HCT116 (cell line): ENCODE results near the gene APBA1. TPM values are rescaled to one million over a fixed set of nuclear protein-coding genes. Genes with fewer than 3 reads are reported as not detected.

Experiments used
- ATAC-seq: fragments of 200-7000 bp; cut with Tn5 transposase; 2 replicates; pipeline ENCODE4 v1.9.1; 2020; ENCODE audit warnings: mild to moderate bottlenecking, moderate library complexity
- BruUV-seq: library from RNA; stranded (reverse); fragments of 400-500 nt; replicated peaks from 2 replicates; lab custom pipeline; 2021; lab: Mats Ljungman, UMichigan
- CTCF ChIA-PET: fragments of 300-600 bp; sonication (Branson Sonifier 250); formaldehyde crosslinking; loops from one replicate; lab custom pipeline; 2021; ENCODE audit warnings: antibody characterized with exemption; lab: Charles Lee
- POLR2A ChIA-PET: fragments of 300-600, 350-600 bp; sonication (Branson Sonifier 250); formaldehyde crosslinking; loops from one replicate; lab custom pipeline; 2021; ENCODE audit warnings: antibody characterized with exemption; lab: Charles Lee
- RAD21 ChIA-PET, 2 experiments: fragments of 300-600 bp; sonication (Branson Sonifier 250); formaldehyde crosslinking; loops; one replicate each; lab custom pipeline; 2023; ENCODE audit warnings: low total read pairs in 2 of 2; ENCODE audit not compliant: uncharacterized antibody in 2 of 2, unreplicated experiment in 2 of 2, low non-redundant PET in 1 of 2; lab: Charles Lee
- DNase-seq: peaks from one replicate; pipeline ENCODE4 v3.0.0-alpha.2; 2010; ENCODE audit warnings: low read depth, low spot score
- H2AFZ ChIP-seq: fragments of 200-600 bp; shearing (Covaris generic), sonication (generic); 2 replicates; pipeline ENCODE4 v1.6.1; 2017; ENCODE audit warnings: low read depth, mixed run types, mixed read lengths, antibody characterized with exemption, low read length; ENCODE audit not compliant: poor library complexity, severe bottlenecking
- H3K27ac ChIP-seq: 2 replicates; pipeline ENCODE4 v1.5.1; 2012; ENCODE audit warnings: low read depth, low read length
- H3K27me3 ChIP-seq: fragments of 200-600 bp; sonication (generic); 2 replicates; pipeline ENCODE4 v1.6.1; 2016; ENCODE audit warnings: mixed run types, low read length, mixed read lengths; ENCODE audit not compliant: insufficient read depth
- H3K36me3 ChIP-seq, 2 experiments: fragments of 200-500 bp in 1 of 2; fragments of 200-600 bp in 1 of 2; sonication (Bioruptor generic) in 1 of 2; sonication (generic) in 1 of 2; 2 replicates each; pipeline versions ENCODE4 v1.5.1 to v1.6.1; 2014 to 2016; ENCODE audit warnings: low read length in 2 of 2, inconsistent platforms in 1 of 2, mixed read lengths in 1 of 2, mixed run types in 1 of 2; ENCODE audit not compliant: insufficient read depth in 2 of 2, control insufficient read depth in 1 of 2
- H3K4me1 ChIP-seq, 2 experiments: fragments of 200-600 bp in 1 of 2; sonication (generic) in 1 of 2; 2 replicates each; pipeline versions ENCODE4 v1.5.1 to v1.6.1; 2012 to 2017; ENCODE audit warnings: low read length in 2 of 2, inconsistent platforms in 1 of 2, mild to moderate bottlenecking in 1 of 2, mixed read lengths in 1 of 2, mixed run types in 1 of 2, moderate library complexity in 1 of 2; ENCODE audit not compliant: insufficient read depth in 2 of 2, control insufficient read depth in 1 of 2
- H3K4me2 ChIP-seq: fragments of 200-600 bp; sonication (generic); 2 replicates; pipeline ENCODE4 v1.6.1; 2017; ENCODE audit warnings: mixed run types, low read length, mixed read lengths
- H3K4me3 ChIP-seq, 2 experiments: fragments of 200-600 bp in 1 of 2; sonication (generic) in 1 of 2; replicated peaks in 1 of 2; 2 replicates each; pipeline ENCODE4 v1.5.1; 2011 to 2016; ENCODE audit warnings: low read length in 2 of 2, control low read depth in 1 of 2, low read depth in 1 of 2, mild to moderate bottlenecking in 1 of 2, mixed read lengths in 1 of 2, mixed run types in 1 of 2
- H3K79me2 ChIP-seq: fragments of 200-600 bp; sonication (generic); 2 replicates; pipeline ENCODE4 v1.6.1; 2017; ENCODE audit warnings: mild to moderate bottlenecking, mixed run types, low read length, moderate library complexity, mixed read lengths; ENCODE audit not compliant: insufficient read depth
- H3K9ac ChIP-seq: fragments of 200-600 bp; sonication (generic); 2 replicates; pipeline ENCODE4 v1.6.1; 2016; ENCODE audit warnings: low read length, mixed read lengths
- H3K9me2 ChIP-seq: fragments of 200-600 bp; sonication (generic), shearing (Covaris generic); 2 replicates; pipeline ENCODE4 v1.6.1; 2017; ENCODE audit warnings: mixed run types, mild to moderate bottlenecking, moderate library complexity; ENCODE audit not compliant: insufficient read depth
- H3K9me3 ChIP-seq, 2 experiments: fragments of 200-500 bp in 1 of 2; fragments of 200-600 bp in 1 of 2; sonication (Bioruptor generic) in 1 of 2; sonication (generic) in 1 of 2; 2 replicates each; pipeline ENCODE4 v1.6.1; 2014 to 2017; ENCODE audit warnings: low read length in 2 of 2, mixed read lengths in 2 of 2, inconsistent platforms in 1 of 2, low read depth in 1 of 2, mild to moderate bottlenecking in 1 of 2, mixed run types in 1 of 2, moderate library complexity in 1 of 2; ENCODE audit not compliant: control insufficient read depth in 1 of 2, insufficient read depth in 1 of 2
- H4K20me1 ChIP-seq: fragments of 200-600 bp; sonication (generic), shearing (Covaris generic); 2 replicates; pipeline ENCODE4 v1.6.1; 2017; ENCODE audit warnings: mixed run types, mild to moderate bottlenecking, moderate library complexity; ENCODE audit not compliant: insufficient read depth
- CBX3 ChIP-seq: IDR thresholded peaks from 2 replicates; pipeline ENCODE4 v1.6.1; 2012; ENCODE audit warnings: low read depth
- CEBPB ChIP-seq: IDR thresholded peaks from 2 replicates; pipeline ENCODE4 v1.6.1; 2012; ENCODE audit warnings: low read depth
- EGR1 ChIP-seq: IDR thresholded peaks from 2 replicates; pipeline ENCODE4 v1.6.1; 2012; ENCODE audit warnings: low read depth
- ELF1 ChIP-seq: IDR thresholded peaks from 2 replicates; pipeline ENCODE4 v1.6.1; 2012; ENCODE audit warnings: low read depth, borderline replicate concordance
- EZH2 ChIP-seq: fragments of 200-600 bp; sonication (generic); IDR thresholded peaks from 2 replicates; pipeline ENCODE4 v1.6.1; 2017; ENCODE audit warnings: antibody characterized with exemption, mixed run types
- EZH2phosphoT487 ChIP-seq: fragments of 200-600 bp; IDR thresholded peaks from 2 replicates; pipeline ENCODE4 v1.6.1; 2018; ENCODE audit warnings: antibody characterized with exemption, borderline replicate concordance
- POLR2A ChIP-seq: IDR thresholded peaks from 2 replicates; pipeline ENCODE4 v1.7.0; 2011; ENCODE audit warnings: borderline replicate concordance; ENCODE audit not compliant: insufficient read depth, insufficient read length; ENCODE audit errors: extremely low read depth
- POLR2AphosphoS5 ChIP-seq: IDR thresholded peaks from 2 replicates; pipeline ENCODE4 v1.6.1; 2011; ENCODE audit warnings: mild to moderate bottlenecking, low read depth, low read length, moderate library complexity
- REST ChIP-seq: IDR thresholded peaks from 2 replicates; pipeline ENCODE4 v1.6.1; 2012; ENCODE audit warnings: low read depth
- SIN3A ChIP-seq: IDR thresholded peaks from 2 replicates; pipeline ENCODE4 v1.6.1; 2012; ENCODE audit warnings: low read depth
- SP1 ChIP-seq: IDR thresholded peaks from 2 replicates; pipeline ENCODE4 v1.6.1; 2012; ENCODE audit warnings: low read depth
- TCF7L2 ChIP-seq: IDR thresholded peaks from 2 replicates; pipeline ENCODE4 v1.7.0; 2011; ENCODE audit warnings: borderline replicate concordance, inconsistent platforms; ENCODE audit not compliant: insufficient read depth, insufficient read length; ENCODE audit errors: extremely low read depth
- ZNF274 ChIP-seq: fragments of 200-500 bp; sonication (Bioruptor generic); IDR thresholded peaks from 2 replicates; pipeline ENCODE4 v1.6.1; 2014; ENCODE audit warnings: mild to moderate bottlenecking, low read depth, low read length, inconsistent platforms
- intact Hi-C: fragments of 100-400 bp; cut with micrococcal nuclease; formaldehyde crosslinking; loops from 2 replicates; pipeline ENCODE4 v1.10.0; 2022
- total RNA-seq: library from RNA; stranded (reverse); gene quantifications from one replicate; pipeline ENCODE4 v1.2.1, GENCODE V29; 2021; ENCODE audit not compliant: unreplicated experiment
- TF ChIP-seq, protein P1 (sequence below): IDR thresholded peaks from 2 replicates; pipeline ENCODE4 v1.6.1; 2012
- TF ChIP-seq, protein P2 (sequence below), 3 experiments: fragments of 200-600 bp in 1 of 3; sonication (generic) in 1 of 3; IDR thresholded peaks in 2 of 3; conservative IDR thresholded peaks in 1 of 3; 2 replicates each; pipeline ENCODE4 v1.5.1; 2012 to 2017; ENCODE audit warnings: low read depth in 2 of 3, low read length in 2 of 3, antibody characterized with exemption in 1 of 3, borderline replicate concordance in 1 of 3, control low read depth in 1 of 3, mild to moderate bottlenecking in 1 of 3, mixed read lengths in 1 of 3, mixed run types in 1 of 3, moderate library complexity in 1 of 3; ENCODE audit not compliant: insufficient read depth in 1 of 3
- TF ChIP-seq, protein P3 (sequence below): IDR thresholded peaks from 2 replicates; pipeline ENCODE4 v1.6.1; 2012

APBA1 gene
- total RNA-seq, 1 experiment from 2014 or later, result 0.20 TPM

GRCh38 chr9:69380811-69381210 is 291.4 kb downstream of the APBA1 start:
- Histone ChIP-seq H3K4me2 (no peak overlapping the region), H3K36me3 (no peaks in the 10 kb centered on the region), H3K4me1 (peaks cover 6 to 14% of the 10 kb centered on the region in 2 experiments; a peak in 2 of 4 replicates), H3K9ac (no peak overlapping the region), H3K9me3 (no peaks in the 10 kb centered on the region), H3K79me2 (no peaks in the 10 kb centered on the region), H3K27me3 (no peaks in the 10 kb centered on the region), H3K4me3 (no peak overlapping the region), H3K27ac (no peak overlapping the region), H2AFZ (no peak overlapping the region), H3K9me2 (no peaks in the 10 kb centered on the region), H4K20me1 (no peaks in the 10 kb centered on the region)
- TF ChIP-seq POLR2AphosphoS5 (no peak), POLR2A (no peak)
- TF ChIP-seq, protein P1, sequence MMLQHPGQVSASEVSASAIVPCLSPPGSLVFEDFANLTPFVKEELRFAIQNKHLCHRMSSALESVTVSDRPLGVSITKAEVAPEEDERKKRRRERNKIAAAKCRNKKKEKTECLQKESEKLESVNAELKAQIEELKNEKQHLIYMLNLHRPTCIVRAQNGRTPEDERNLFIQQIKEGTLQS, result no peak
- DNase-seq, result no peak
- CTCF ChIA-PET, result no interaction called here
- POLR2A ChIA-PET, result no interaction called here
- no TSS peak for BruUV-seq
- intact Hi-C loops, result loop anchor here (5.0 kb wide), 1 partner anchor 34 kb away; no protein-coding TSS in a partner anchor
- ATAC-seq, result no peak
- RAD21 ChIA-PET, result no interaction called here

DNA sequence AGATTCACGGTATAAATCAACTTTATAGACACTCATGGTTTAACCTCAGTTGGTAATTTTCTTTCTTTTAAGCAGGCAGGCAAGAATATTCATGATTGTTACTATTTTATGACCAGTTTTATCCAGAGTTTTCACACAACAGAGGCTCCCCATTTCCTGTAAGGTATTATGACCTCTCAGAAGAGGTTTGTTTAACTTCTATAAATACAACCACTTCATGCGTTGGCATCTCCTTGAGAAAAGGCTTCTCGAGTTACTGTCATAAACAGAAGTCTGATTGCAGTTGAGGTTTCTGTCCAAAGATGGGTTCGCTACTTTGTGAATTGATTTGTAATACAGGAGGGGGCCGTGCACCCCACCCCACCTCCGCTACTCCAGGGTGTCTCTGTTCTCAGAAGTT is 291.9 kb downstream of the APBA1 start:
- no peak overlapping the region for H2AFZ ChIP-seq
- RAD21 ChIA-PET, result no interaction called here
- H3K27ac ChIP-seq, result no peak overlapping the region
- no peak overlapping the region for H3K4me2 ChIP-seq
- no TSS peak for BruUV-seq
- DNase-seq (no peak), ATAC-seq (no peak)
- no peaks in the 10 kb centered on the region for H3K79me2 ChIP-seq
- H3K9me3 ChIP-seq, result no peaks in the 10 kb centered on the region
- H3K27me3 ChIP-seq, result no peaks in the 10 kb centered on the region
- POLR2A ChIA-PET, result no interaction called here
- H3K4me1 ChIP-seq, result peaks cover 6 to 14% of the 10 kb centered on the region in 2 experiments; a peak in 2 of 4 replicates
- H4K20me1 ChIP-seq, result no peaks in the 10 kb centered on the region
- no peak overlapping the region for H3K9ac ChIP-seq
- H3K36me3 ChIP-seq, result no peaks in the 10 kb centered on the region
- CTCF ChIA-PET, result no interaction called here
- H3K9me2 ChIP-seq, result no peaks in the 10 kb centered on the region
- intact Hi-C loops, result loop anchor here (5.0 kb wide), 1 partner anchor 33 kb away; no protein-coding TSS in a partner anchor
- H3K4me3 ChIP-seq, result no peak overlapping the region
- TF ChIP-seq SIN3A (no peak), ELF1 (no peak), POLR2A (no peak), CEBPB (no peak), EZH2 (no peak), ZNF274 (no peak), REST (no peak), CBX3 (no peak), TCF7L2 (no peak), EGR1 (no peak), SP1 (no peak), EZH2phosphoT487 (no peak)
- TF ChIP-seq, protein P2, sequence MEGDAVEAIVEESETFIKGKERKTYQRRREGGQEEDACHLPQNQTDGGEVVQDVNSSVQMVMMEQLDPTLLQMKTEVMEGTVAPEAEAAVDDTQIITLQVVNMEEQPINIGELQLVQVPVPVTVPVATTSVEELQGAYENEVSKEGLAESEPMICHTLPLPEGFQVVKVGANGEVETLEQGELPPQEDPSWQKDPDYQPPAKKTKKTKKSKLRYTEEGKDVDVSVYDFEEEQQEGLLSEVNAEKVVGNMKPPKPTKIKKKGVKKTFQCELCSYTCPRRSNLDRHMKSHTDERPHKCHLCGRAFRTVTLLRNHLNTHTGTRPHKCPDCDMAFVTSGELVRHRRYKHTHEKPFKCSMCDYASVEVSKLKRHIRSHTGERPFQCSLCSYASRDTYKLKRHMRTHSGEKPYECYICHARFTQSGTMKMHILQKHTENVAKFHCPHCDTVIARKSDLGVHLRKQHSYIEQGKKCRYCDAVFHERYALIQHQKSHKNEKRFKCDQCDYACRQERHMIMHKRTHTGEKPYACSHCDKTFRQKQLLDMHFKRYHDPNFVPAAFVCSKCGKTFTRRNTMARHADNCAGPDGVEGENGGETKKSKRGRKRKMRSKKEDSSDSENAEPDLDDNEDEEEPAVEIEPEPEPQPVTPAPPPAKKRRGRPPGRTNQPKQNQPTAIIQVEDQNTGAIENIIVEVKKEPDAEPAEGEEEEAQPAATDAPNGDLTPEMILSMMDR (IDR thresholded peaks at IDR 0.05 in 2 of 3, conservative IDR thresholded peaks at IDR 0.05 in 1 of 3; ENCODE audit: borderline replicate concordance in 1 of 3, insufficient read depth in 1 of 3, low read depth in 2 of 3, low read length in 2 of 3), result no peak
- TF ChIP-seq, protein P3, sequence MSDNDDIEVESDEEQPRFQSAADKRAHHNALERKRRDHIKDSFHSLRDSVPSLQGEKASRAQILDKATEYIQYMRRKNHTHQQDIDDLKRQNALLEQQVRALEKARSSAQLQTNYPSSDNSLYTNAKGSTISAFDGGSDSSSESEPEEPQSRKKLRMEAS, result no peak
